ENCODE data around the gene METTL27. TPM values are rescaled to one million over a fixed set of nuclear protein-coding genes. Genes with fewer than 3 reads are reported as not detected.

The METTL27 gene
- total and polyA plus RNA-seq, 2 experiments from 2014 or later, result 10.1 to 11.0 TPM

- Mint-ChIP-seq H3K4me3 (no peak overlapping the region), H3K4me1 (peaks cover 3% of the 10 kb centered on the region; the same call in 2 of the 3 replicates), H3K36me3 (ENCODE audit: low read depth) (no peaks in the 10 kb centered on the region), H3K27me3 (ENCODE audit: insufficient read depth, low read depth, poor library complexity) (peaks cover 2% of the 10 kb centered on the region), H3K9me3 (no peaks in the 10 kb centered on the region), H3K27ac (no peak overlapping the region)
- H3K79me2 ChIP-seq (replicated peaks; ENCODE audit: insufficient read depth), result no peaks in the 10 kb centered on the region
- no peaks in the 10 kb centered on the region for H3K9me2 ChIP-seq (ENCODE audit: insufficient read depth)
- no peak overlapping the region for H3K27ac ChIP-seq (ENCODE audit: low read depth)
- TF ChIP-seq CTCF (conservative IDR thresholded peaks at IDR 0.05; ENCODE audit: low read depth in 2 of 2) (no peak), STAT1 (IDR thresholded peaks at IDR 0.05; ENCODE audit: unreplicated experiment) (no peak), ZNF114 (CRISPR knock-in tag; IDR thresholded peaks at IDR 0.05) (no peak), ZNF462 (CRISPR knock-in tag; IDR thresholded peaks at IDR 0.05) (no peak), POLR2AphosphoS5 (IDR thresholded peaks at IDR 0.05; ENCODE audit: low read depth) (no peak), JUNB (IDR thresholded peaks at IDR 0.05; ENCODE audit: unreplicated experiment) (no peak), EZH2 (IDR thresholded peaks at IDR 0.05; ENCODE audit: low read depth, unreplicated experiment) (no peak)
- DNase-seq (ENCODE audit: low spot score) (no peak), ATAC-seq (no peak)
- no peak overlapping the region for H3K4me3 ChIP-seq
- H3K4me1 ChIP-seq (ENCODE audit: insufficient read depth), result no peaks in the 10 kb centered on the region
- H3K27me3 ChIP-seq (ENCODE audit: insufficient read depth), result no peaks in the 10 kb centered on the region
- H3K4me2 ChIP-seq, result no peak overlapping the region
- H3K36me3 ChIP-seq (ENCODE audit: insufficient read depth), result no peaks in the 10 kb centered on the region
- H4K20me1 ChIP-seq (replicated peaks; ENCODE audit: insufficient read depth), result no peaks in the 10 kb centered on the region
- no peak overlapping the region for H2AFZ ChIP-seq
- no peaks in the 10 kb centered on the region for H3F3A ChIP-seq (replicated peaks; ENCODE audit: low read depth)
Measured at GRCh38 chr7:73880755-73881328, 38.5 kb upstream of the METTL27 start.
